ENCODE measurements around the gene SLC30A9. TPM values are rescaled to one million over a fixed set of nuclear protein-coding genes. Genes with fewer than 3 reads are reported as not detected.

Gene SLC30A9
- total RNA-seq, 2 donors from 2014 or later, result 69.4 to 74.5 TPM

DNA sequence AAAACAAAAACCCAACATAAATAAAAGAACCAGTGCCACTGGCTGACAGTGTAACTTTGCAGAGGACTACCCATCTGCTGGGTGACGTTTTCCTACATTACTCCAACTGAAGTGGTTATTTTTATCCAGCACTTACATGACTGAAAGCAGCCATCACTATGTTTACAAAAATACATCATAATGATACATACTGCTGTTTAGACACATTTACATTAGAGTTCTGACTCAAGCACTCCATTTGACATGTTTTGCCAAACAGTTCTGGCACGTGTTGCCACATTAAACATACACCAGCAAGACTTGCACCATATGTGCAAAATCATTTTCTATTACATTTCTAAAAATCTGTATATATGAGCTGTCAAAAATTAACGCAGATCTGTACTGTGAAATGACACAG is 122.5 kb downstream of the SLC30A9 start:
- DNase-seq, result no peak
- intact Hi-C loops (cut with DNase I, micrococcal nuclease), result no loop called here
- no peak for ATAC-seq

DNA sequence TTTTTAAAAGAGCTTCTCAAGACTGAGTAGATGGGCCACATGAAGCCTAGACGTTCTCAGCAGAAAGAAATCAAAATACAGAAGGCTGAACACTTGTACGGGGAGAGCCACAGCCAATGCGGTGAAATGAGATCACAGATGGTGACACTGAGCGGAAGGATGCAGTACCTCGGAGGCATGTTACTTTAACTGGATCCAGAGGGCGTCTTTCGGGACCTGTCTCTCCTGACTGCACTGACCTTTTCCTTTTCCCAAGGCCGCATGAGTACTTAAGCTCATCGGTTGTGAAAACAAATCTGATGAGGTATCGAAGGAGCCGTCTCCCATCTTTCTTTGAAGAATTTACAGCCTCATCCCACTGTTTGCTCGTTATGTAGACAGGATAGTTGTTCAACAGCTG is 129.6 kb downstream of the SLC30A9 start:
- DNase-seq, result no peak
- intact Hi-C loops (cut with DNase I, micrococcal nuclease), result no loop called here
- no peak for ATAC-seq

DNA sequence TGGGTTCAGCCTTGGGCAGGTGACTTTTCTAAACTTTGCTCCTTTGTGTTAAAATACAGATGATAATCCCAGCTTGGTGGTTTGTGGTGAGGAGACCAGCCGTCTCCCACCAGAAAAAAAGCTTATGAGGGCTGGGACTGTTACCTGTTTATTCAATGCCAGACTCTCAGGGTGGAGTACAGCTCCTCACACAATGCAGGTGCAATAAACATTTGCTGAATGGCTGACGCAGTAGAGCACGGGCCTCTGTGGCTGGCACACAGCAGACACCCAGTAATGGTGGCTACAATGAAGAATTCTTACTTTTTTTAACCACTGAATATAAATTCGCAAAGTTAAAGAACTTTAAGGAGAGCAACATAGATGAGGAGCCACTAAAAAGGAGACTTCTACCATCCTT is 131.9 kb downstream of the SLC30A9 start:
- ATAC-seq, result peak; percentile 66
- no peak for DNase-seq
- intact Hi-C loops (cut with DNase I, micrococcal nuclease), result no loop called here

DNA sequence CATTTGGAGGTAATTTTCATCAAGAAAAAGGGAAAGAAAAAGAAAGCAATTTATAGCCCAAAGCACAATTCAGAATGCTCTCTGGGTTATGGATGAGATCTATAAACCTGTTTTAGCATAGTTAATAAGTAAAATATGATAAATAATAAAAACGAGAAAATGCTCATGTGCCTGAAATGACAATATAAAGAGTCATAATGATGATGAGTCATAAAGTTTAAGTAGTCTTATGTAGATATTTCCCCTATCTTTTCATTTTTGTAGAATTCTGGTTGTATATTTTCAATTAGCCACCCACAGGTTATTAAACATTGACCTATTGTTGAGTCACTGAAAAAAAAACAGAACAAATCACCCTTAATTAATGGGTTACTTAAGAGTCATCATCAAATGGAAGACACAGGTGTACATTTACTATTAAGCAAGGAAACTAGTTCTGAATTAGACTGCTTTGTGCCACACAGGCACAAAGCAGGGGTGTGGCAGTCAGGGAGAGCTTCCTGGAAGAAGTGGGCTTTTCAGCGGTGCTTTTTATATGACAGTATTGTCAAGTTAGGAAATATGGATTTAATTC is 132.8 kb downstream of the SLC30A9 start:
- ATAC-seq, result no peak
- DNase-seq, result no peak
- intact Hi-C loops (cut with DNase I, micrococcal nuclease), result no loop called here

DNA sequence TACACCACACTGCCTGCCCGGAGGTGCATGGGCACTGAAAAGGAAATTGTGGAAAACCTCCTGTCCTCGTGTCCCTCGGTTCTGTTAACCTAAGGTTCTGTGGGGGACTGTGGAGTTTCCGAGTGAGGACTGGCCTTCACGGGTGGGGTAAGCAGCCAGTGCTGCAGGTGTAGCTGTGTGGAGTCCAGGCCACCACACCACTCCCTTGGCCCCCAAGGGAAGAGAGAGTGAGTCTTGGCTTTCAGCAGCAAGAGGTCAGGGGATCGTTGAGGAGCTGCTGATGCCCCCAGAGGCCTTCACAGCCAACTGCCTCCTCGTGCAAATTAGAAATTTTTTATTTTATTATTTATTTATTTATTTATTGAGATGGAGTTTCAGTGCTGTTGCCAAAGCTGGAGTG is 141.8 kb downstream of the SLC30A9 start:
- intact Hi-C loops (cut with DNase I, micrococcal nuclease), result no loop called here
- DNase-seq, result no peak
- no peak for ATAC-seq

DNA sequence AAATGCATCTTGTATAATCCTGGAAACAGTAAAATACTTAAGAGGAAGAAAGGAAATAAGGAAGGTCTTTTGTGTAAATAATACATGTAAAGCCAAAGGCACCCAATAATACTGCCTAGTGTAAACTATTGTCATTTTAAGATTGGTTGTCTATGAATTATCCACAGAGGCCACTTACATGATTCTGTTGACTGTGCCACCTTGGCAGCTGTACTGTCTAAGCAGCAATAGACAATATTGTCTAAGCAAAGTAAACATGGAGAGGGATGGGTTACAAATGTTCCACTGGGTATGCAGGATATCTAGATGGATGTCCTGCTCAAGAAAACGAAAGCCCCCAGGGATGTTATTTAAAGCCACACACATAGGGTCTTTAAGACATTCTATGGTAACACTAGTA is 142.7 kb downstream of the SLC30A9 start:
- ATAC-seq, result no peak
- no peak for DNase-seq
- intact Hi-C loops (cut with DNase I, micrococcal nuclease), result no loop called here

DNA sequence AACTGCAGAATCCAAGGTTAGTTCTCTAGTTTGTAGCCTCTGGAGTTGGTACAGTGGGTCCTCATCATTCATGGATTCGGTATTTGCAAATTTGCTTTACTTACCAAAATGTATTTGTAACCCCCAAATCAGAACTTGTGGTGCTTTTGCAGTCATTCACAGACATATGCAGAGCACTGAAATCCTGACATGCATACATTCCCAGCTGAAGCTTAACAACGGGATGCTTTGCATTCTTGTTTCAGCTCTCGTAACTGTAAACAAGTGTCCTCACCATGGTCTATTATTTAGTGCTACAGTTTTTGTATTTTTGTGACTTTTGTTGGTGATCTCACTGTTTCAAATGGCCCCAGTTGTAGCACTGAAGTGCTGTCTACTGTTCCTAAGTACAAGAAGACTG is 146.0 kb downstream of the SLC30A9 start:
- DNase-seq (no peak), ATAC-seq (no peak)
- intact Hi-C loops (cut with DNase I, micrococcal nuclease), result no loop called here

Other genes with a start within 250 kb of the SLC30A9 start
- gene PHOX2B, start 241.8 kb upstream of the SLC30A9 start, total RNA-seq, result under 1 TPM; 0.09 to 0.73 TPM
- gene TMEM33, start 55.1 kb upstream of the SLC30A9 start, total RNA-seq, result 10 to 100 TPM; 74.5 to 76.3 TPM
- under 1 TPM; 0.06 to 0.12 TPM for gene DCAF4L1, start 8.8 kb upstream of the SLC30A9 start, total RNA-seq
- under 1 TPM; 0.22 to 0.40 TPM for gene BEND4, start 162.1 kb downstream of the SLC30A9 start, total RNA-seq